ENCODE results near the gene COQ4.

- no peak for TF ChIP-seq CTCF (IDR thresholded peaks at IDR 0.05)
- TF ChIP-seq POLR2A (IDR thresholded peaks at IDR 0.05), result no peak
These were observed 35.5 kb downstream of the COQ4 start for GRCh38 chr9:128358090-128358489.

All from esophagus squamous epithelium (tissue), 4 donors.